Pancreas (tissue), 10 donors: ENCODE measurements around the gene PANK1. TPM values are rescaled to one million over a fixed set of nuclear protein-coding genes. Genes with fewer than 3 reads are reported as not detected.
A peak's percentile ranks its signal among the peaks of the same experiment; 100 is the strongest.

Source experiments
- ATAC-seq, 4 donors: fragments of 200-7000 bp; cut with Tn5 transposase; one replicate each; pipeline versions ENCODE4 v1.8.0 to v1.9.1; 2020; ENCODE audit warnings: mild to moderate bottlenecking in 4 of 4, moderate library complexity in 4 of 4
- DNase-seq, 6 donors: peaks; one replicate each; pipeline ENCODE4 v3.0.0-alpha.2; 2020
- FAIRE-seq: peaks from 2 replicates; lab custom pipeline; 2012; peaks lifted over from hg19 to GRCh38; lab: Jason Lieb, UNC
- H3K27ac ChIP-seq, 4 donors: fragments of 200-600 bp; sonication (generic); 1 replicate in 3 of 4; 2 replicates in 1 of 4; pipeline versions ENCODE4 v1.5.0 to v1.8.0; 2020
- H3K27me3 ChIP-seq, 4 donors: fragments of 200-600 bp; one replicate each; pipeline ENCODE4 v1.8.0; 2021
- H3K36me3 ChIP-seq, 3 donors: fragments of 200-600 bp; sonication (generic) in 1 of 3; one replicate each; pipeline versions ENCODE4 v1.5.0 to v1.8.0; 2020 to 2021
- H3K4me1 ChIP-seq, 3 donors: fragments of 200-600 bp; one replicate each; pipeline ENCODE4 v1.8.0; 2021
- H3K4me3 ChIP-seq, 4 donors: fragments of 200-600 bp; sonication (generic) in 2 of 4; one replicate each; pipeline versions ENCODE4 v1.5.0 to v1.8.0; 2020 to 2021
- H3K9me3 ChIP-seq, 4 donors: fragments of 200-600 bp; one replicate each; pipeline ENCODE4 v1.8.0; 2021
- WGBS, 2 donors: extraction: QIAGEN DNeasy Blood & Tissue Kit; methylation state at CpG; one replicate each; pipeline ENCODE4 v1.1.7; 2013; 5-methylcytosine and 5-hydroxymethylcytosine counted together
- intact Hi-C, 3 donors: fragments of 100-400 bp; cut with DNase I; formaldehyde crosslinking; loops; one replicate each; pipeline versions ENCODE4 v1.11.1 to v1.14.2; 2022
- polyA plus RNA-seq, 2 donors: library from polyadenylated mRNA; stranded (reverse); fragments of 200-250 nt; gene quantifications; one replicate each; pipeline ENCODE4 v1.2.3, GENCODE V29; 2013
- total RNA-seq, 6 donors: library from RNA; stranded (reverse); fragmentation: NEBNext Ultra II Directional in 4 of 6; extraction: Animal tissue kit (Norgen Biotek cat#: 25700) in 4 of 6; gene quantifications; one replicate each; pipeline versions ENCODE4 v1.2.1 to v1.2.4, GENCODE V29; 2021 to 2023
- TF ChIP-seq, protein P1 (sequence below), 4 donors: fragments of 200-600 bp; sonication (generic) in 3 of 4; IDR thresholded peaks; one replicate each; pipeline versions ENCODE4 v1.5.0 to v1.8.0; 2021; ENCODE audit warnings: antibody characterized with exemption in 4 of 4
- donor health status: healthy with polysubstance abuse.
- donor health status: DM: no; HTN: no; CAD: no; lungs with moderate emphysema.
- donor health status: DM: no; HTN: no; CAD: no.
- donor health status: control.
- donor health status: control.
- donor health status: Bipolar disorder and iron deficiency.
- donor health status: DM: yes; HTN: yes; CAD: no.
- donor health status: DM: no; HTN: no; CAD: no.
- donor health status: DM: no; HTN: no; CAD: no.
- donor health status: DM: yes; HTN: yes; CAD: no.

The PANK1 gene
- total and polyA plus RNA-seq, 8 donors: 0.46 to 3.5 (median 2.3) TPM

- WGBS, 2 donors: 91 to 98% methylated on average over 2 of the region's 2 CpGs
- Histone ChIP-seq H3K4me1 (peaks cover 0 to 7% (median 5%) of the 10 kb centered on the region in 3 donors), H3K4me3 (no peak overlapping the region), H3K36me3 (no peaks in the 10 kb centered on the region), H3K27me3 (no peaks in the 10 kb centered on the region), H3K27ac (no peak overlapping the region), H3K9me3 (no peaks in the 10 kb centered on the region)
- intact Hi-C loops: no loop called here
- DNase-seq (no peak), ATAC-seq (no peak), FAIRE-seq (no peak)
- TF ChIP-seq, protein P1, sequence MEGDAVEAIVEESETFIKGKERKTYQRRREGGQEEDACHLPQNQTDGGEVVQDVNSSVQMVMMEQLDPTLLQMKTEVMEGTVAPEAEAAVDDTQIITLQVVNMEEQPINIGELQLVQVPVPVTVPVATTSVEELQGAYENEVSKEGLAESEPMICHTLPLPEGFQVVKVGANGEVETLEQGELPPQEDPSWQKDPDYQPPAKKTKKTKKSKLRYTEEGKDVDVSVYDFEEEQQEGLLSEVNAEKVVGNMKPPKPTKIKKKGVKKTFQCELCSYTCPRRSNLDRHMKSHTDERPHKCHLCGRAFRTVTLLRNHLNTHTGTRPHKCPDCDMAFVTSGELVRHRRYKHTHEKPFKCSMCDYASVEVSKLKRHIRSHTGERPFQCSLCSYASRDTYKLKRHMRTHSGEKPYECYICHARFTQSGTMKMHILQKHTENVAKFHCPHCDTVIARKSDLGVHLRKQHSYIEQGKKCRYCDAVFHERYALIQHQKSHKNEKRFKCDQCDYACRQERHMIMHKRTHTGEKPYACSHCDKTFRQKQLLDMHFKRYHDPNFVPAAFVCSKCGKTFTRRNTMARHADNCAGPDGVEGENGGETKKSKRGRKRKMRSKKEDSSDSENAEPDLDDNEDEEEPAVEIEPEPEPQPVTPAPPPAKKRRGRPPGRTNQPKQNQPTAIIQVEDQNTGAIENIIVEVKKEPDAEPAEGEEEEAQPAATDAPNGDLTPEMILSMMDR (IDR thresholded peaks at IDR 0.05): no peak
Observed at GRCh38 chr10:89639326-89639725, 5.7 kb downstream of the PANK1 start.

DNA sequence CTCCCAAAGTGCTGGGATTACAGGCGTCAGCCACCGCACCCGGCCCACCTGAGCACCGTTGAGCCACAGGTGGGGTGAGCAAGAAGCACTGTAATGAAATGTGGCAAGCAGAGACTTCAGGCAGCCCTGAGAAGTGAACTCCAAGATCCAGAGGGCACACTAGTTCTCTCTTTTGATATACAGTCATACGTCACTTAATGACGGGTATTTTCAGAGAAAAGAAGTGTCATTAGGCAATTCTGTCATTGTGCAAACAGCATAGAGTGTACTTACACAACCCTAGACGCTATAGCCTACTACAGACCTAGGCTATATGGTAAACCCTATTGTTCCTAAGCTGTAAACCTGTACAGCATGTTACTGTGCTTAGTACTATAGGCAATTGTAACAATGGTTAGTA lies 7.9 kb downstream of the PANK1 start:
- H3K27me3 ChIP-seq: no peaks in the 10 kb centered on the region
- DNase-seq (no peak), FAIRE-seq (no peak), ATAC-seq (no peak)
- peaks cover 0 to 4% (median 0%) of the 10 kb centered on the region in 4 donors for H3K9me3 ChIP-seq
- H3K4me1 ChIP-seq: no peaks in the 10 kb centered on the region
- no peaks in the 10 kb centered on the region for H3K36me3 ChIP-seq
- 95% methylated on average over 7 of the region's 7 CpGs for WGBS, 2 donors
- H3K4me3 ChIP-seq: no peak overlapping the region
- intact Hi-C loops: no loop called here
- TF ChIP-seq, protein P1 (IDR thresholded peaks at IDR 0.05): no peak
- no peak overlapping the region for H3K27ac ChIP-seq

DNA sequence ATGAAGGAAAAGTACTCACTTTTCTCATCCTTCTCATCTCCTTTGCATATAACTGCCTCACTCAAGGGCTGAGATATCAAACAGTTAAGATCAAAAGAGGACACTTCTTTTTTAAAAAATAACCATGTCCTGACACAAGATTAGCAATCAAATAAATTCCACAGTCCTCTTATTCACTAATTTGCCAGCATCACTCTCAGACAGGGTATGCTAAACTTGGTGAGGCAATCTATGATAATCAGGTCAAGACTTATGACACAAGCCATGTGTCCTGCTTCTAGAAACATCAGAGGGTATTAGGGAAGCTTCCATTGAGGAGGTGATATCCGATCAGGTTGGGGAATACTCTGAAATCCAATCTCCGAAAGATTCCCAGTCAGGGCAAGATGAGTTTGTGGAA lies 10.4 kb downstream of the PANK1 start:
- ATAC-seq (no peak), DNase-seq (no peak), FAIRE-seq (no peak)
- H3K4me1 ChIP-seq: no peaks in the 10 kb centered on the region
- 94 to 100% methylated on average over 2 of the region's 2 CpGs for WGBS, 2 donors
- intact Hi-C loops: no loop called here
- H3K27me3 ChIP-seq: no peaks in the 10 kb centered on the region
- TF ChIP-seq, protein P1 (IDR thresholded peaks at IDR 0.05): no peak
- H3K4me3 ChIP-seq: no peak overlapping the region
- H3K27ac ChIP-seq: no peak overlapping the region
- no peaks in the 10 kb centered on the region for H3K36me3 ChIP-seq
- peaks cover 0 to 4% (median 0%) of the 10 kb centered on the region in 4 donors for H3K9me3 ChIP-seq

DNA sequence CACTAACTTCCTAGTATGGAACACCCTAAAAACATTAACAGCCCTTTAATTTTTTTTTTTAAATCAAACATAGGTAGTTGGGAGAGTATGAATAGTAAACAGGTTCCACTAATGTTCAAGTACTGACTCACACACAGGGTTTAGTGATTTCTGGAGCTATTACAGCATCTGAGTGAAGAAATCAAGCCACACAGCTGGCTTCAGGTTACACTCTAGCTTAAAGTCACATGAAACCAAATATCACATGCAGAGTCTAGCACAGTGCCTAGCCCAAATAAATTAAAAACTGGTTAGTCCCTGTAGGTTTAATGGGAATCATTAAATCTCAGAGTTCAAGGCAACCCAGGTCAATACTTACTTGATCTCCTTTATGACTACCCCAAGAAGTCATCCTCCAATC lies 11.6 kb downstream of the PANK1 start:
- intact Hi-C loops: no loop called here
- H3K27me3 ChIP-seq: no peaks in the 10 kb centered on the region
- no peak for DNase-seq
- no peak overlapping the region for H3K27ac ChIP-seq
- H3K36me3 ChIP-seq: no peaks in the 10 kb centered on the region
- no peaks in the 10 kb centered on the region for H3K4me1 ChIP-seq
- peak in 3 of 4 donors; percentile 44 to 70 (median 48) for ATAC-seq
- peaks cover 0 to 4% (median 0%) of the 10 kb centered on the region in 4 donors for H3K9me3 ChIP-seq
- TF ChIP-seq, protein P1 (IDR thresholded peaks at IDR 0.05): no peak
- no peak overlapping the region for H3K4me3 ChIP-seq
- FAIRE-seq: no peak

DNA sequence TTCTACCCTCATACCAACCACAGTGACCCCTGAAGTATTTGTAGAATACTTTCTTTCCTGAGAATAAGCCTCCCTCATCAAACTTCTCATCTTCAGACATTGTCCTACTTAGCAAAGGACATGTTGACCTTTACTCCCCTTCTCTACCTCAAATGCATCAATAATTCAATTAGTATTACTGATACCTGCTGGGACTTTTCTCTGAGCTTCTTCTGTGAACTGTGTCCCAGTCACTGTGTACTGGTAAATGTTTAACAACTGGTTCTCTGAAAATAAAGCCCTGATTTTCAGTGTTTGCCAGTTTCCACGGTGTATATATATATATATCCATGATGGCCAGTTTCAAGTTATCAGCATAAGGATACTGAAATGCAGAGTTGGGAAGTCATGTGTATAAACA lies 12.2 kb downstream of the PANK1 start:
- intact Hi-C loops: no loop called here
- no peak for ATAC-seq
- TF ChIP-seq, protein P1 (IDR thresholded peaks at IDR 0.05): no peak
- Histone ChIP-seq H3K9me3 (peaks cover 0 to 4% (median 0%) of the 10 kb centered on the region in 4 donors), H3K36me3 (no peaks in the 10 kb centered on the region), H3K4me1 (no peaks in the 10 kb centered on the region), H3K27ac (no peak overlapping the region), H3K4me3 (no peak overlapping the region), H3K27me3 (no peaks in the 10 kb centered on the region)
- no peak for FAIRE-seq
- DNase-seq: no peak
- WGBS, 2 donors: 23 to 38% methylated on average over 1 of the region's 1 CpG
